Astrocyte (in vitro differentiated cells and primary cell): Measurements from ENCODE around the gene ARMH3. TPM values are rescaled to one million over a fixed set of nuclear protein-coding genes. Genes with fewer than 3 reads are reported as not detected.

Experiments
- DNase-seq: peaks from one replicate; pipeline ENCODE4 v3.0.0-alpha.2; 2010; ENCODE audit warnings: low read depth
- FAIRE-seq: peaks from 2 replicates; lab custom pipeline; 2011; peaks lifted over from hg19 to GRCh38; lab: Jason Lieb, UNC
- H2AFZ ChIP-seq: 2 replicates; pipeline ENCODE4 v1.6.0; 2012; ENCODE audit warnings: low read depth, low read length, inconsistent platforms
- H3K27ac ChIP-seq: 2 replicates; pipeline ENCODE4 v1.5.1; 2011; ENCODE audit warnings: low read depth, low read length, inconsistent platforms
- H3K27me3 ChIP-seq: 2 replicates; pipeline ENCODE4 v1.6.0; 2011; ENCODE audit warnings: low read length, inconsistent platforms; ENCODE audit not compliant: insufficient read depth
- H3K36me3 ChIP-seq: 2 replicates; pipeline ENCODE4 v1.5.1; 2011; ENCODE audit warnings: low read length, inconsistent platforms; ENCODE audit not compliant: insufficient read depth
- H3K4me1 ChIP-seq: 2 replicates; pipeline ENCODE4 v1.5.1; 2011; ENCODE audit warnings: low read length, inconsistent platforms; ENCODE audit not compliant: insufficient read depth
- H3K4me2 ChIP-seq: 2 replicates; pipeline ENCODE4 v1.6.0; 2012; ENCODE audit warnings: low read length, inconsistent platforms
- H3K4me3 ChIP-seq: 2 replicates; pipeline ENCODE4 v1.5.1; 2011; ENCODE audit warnings: low read depth, mild to moderate bottlenecking, low read length, inconsistent platforms; ENCODE audit not compliant: insufficient read depth
- H3K79me2 ChIP-seq: 2 replicates; pipeline ENCODE4 v1.6.0; 2012; ENCODE audit warnings: mild to moderate bottlenecking, low read length, inconsistent platforms; ENCODE audit not compliant: insufficient read depth
- H3K9ac ChIP-seq: 2 replicates; pipeline ENCODE4 v1.6.0; 2012; ENCODE audit warnings: mild to moderate bottlenecking, low read length, inconsistent platforms
- H3K9me3 ChIP-seq: 2 replicates; pipeline ENCODE4 v1.5.1; 2012; ENCODE audit warnings: low read depth, mild to moderate bottlenecking, low read length, inconsistent platforms; ENCODE audit not compliant: insufficient read depth
- H4K20me1 ChIP-seq: 2 replicates; pipeline ENCODE4 v1.6.0; 2012; ENCODE audit warnings: low read length, inconsistent platforms; ENCODE audit not compliant: insufficient read depth
- H3K27ac Mint-ChIP-seq: one replicate; pipeline ENCODE4 v1.8.0; 2021; ENCODE audit warnings: mild to moderate bottlenecking, mixed read lengths; ENCODE audit not compliant: unreplicated experiment
- H3K27me3 Mint-ChIP-seq: one replicate; pipeline ENCODE4 v1.8.0; 2021; ENCODE audit warnings: low read depth, mixed read lengths; ENCODE audit not compliant: unreplicated experiment
- H3K36me3 Mint-ChIP-seq: one replicate; pipeline ENCODE4 v1.8.0; 2021; ENCODE audit warnings: low read depth, mixed read lengths; ENCODE audit not compliant: unreplicated experiment
- H3K4me1 Mint-ChIP-seq: one replicate; pipeline ENCODE4 v1.8.0; 2021; ENCODE audit warnings: low read depth, mixed read lengths; ENCODE audit not compliant: unreplicated experiment
- H3K4me3 Mint-ChIP-seq: one replicate; pipeline ENCODE4 v1.8.0; 2021; ENCODE audit warnings: mild to moderate bottlenecking, moderate library complexity, mixed read lengths; ENCODE audit not compliant: unreplicated experiment
- H3K9me3 Mint-ChIP-seq: one replicate; pipeline ENCODE4 v1.8.0; 2021; ENCODE audit warnings: mild to moderate bottlenecking, mixed read lengths; ENCODE audit not compliant: unreplicated experiment
- CTCF ChIP-seq: IDR thresholded peaks from 2 replicates; pipeline ENCODE4 v1.5.1; 2011; ENCODE audit warnings: low read depth, mild to moderate bottlenecking, inconsistent platforms, low read length, moderate library complexity; ENCODE audit not compliant: insufficient read depth
- EZH2 ChIP-seq: IDR thresholded peaks from 2 replicates; pipeline ENCODE4 v1.6.1; 2012; ENCODE audit warnings: mild to moderate bottlenecking, low read length, inconsistent platforms; ENCODE audit not compliant: insufficient read depth
- total RNA-seq: library from RNA; stranded (reverse); gene quantifications from 2 replicates; pipeline ENCODE4 v1.2.1, GENCODE V29; 2021

The ARMH3 gene
- total RNA-seq, 1 donor from 2014 or later, result 22.6 TPM

GRCh38 chr10:101857802-101858476 is 198.0 kb downstream of the ARMH3 start:
- no peak overlapping the region for H3K27ac Mint-ChIP-seq
- Histone ChIP-seq H3K36me3 (no peaks in the 10 kb centered on the region), H2AFZ (no peak overlapping the region), H3K27me3 (no peaks in the 10 kb centered on the region), H3K27ac (no peak overlapping the region), H3K9ac (no peak overlapping the region), H4K20me1 (peaks cover 9% of the 10 kb centered on the region), H3K4me1 (no peaks in the 10 kb centered on the region), H3K4me2 (no peak overlapping the region), H3K9me3 (no peaks in the 10 kb centered on the region), H3K79me2 (no peaks in the 10 kb centered on the region), H3K4me3 (no peak overlapping the region)
- FAIRE-seq, result no peak
- peaks cover 7% of the 10 kb centered on the region for H3K9me3 Mint-ChIP-seq
- DNase-seq, result no peak
- H3K4me3 Mint-ChIP-seq, result no peak overlapping the region
- H3K36me3 Mint-ChIP-seq, result peaks cover 11% of the 10 kb centered on the region
- TF ChIP-seq EZH2 (no peak), CTCF (no peak)
- H3K4me1 Mint-ChIP-seq, result peaks cover 9% of the 10 kb centered on the region
- H3K27me3 Mint-ChIP-seq, result no peaks in the 10 kb centered on the region

GRCh38 chr10:101856626-101857025 is 199.3 kb downstream of the ARMH3 start:
- no peaks in the 10 kb centered on the region for H3K27me3 ChIP-seq
- no peak overlapping the region for H3K4me3 ChIP-seq
- H3K79me2 ChIP-seq, result no peaks in the 10 kb centered on the region
- no peaks in the 10 kb centered on the region for H3K4me1 ChIP-seq
- TF ChIP-seq CTCF (no peak), EZH2 (no peak)
- no peaks in the 10 kb centered on the region for H3K9me3 ChIP-seq
- Mint-ChIP-seq H3K27me3 (no peaks in the 10 kb centered on the region), H3K36me3 (peaks cover 11% of the 10 kb centered on the region), H3K4me1 (peaks cover 9% of the 10 kb centered on the region), H3K27ac (no peak overlapping the region), H3K4me3 (no peak overlapping the region), H3K9me3 (peaks cover 7% of the 10 kb centered on the region)
- FAIRE-seq (no peak), DNase-seq (no peak)
- no peak overlapping the region for H3K27ac ChIP-seq
- no peak overlapping the region for H3K4me2 ChIP-seq
- peaks cover 16% of the 10 kb centered on the region for H4K20me1 ChIP-seq
- H3K36me3 ChIP-seq, result no peaks in the 10 kb centered on the region
- H2AFZ ChIP-seq, result no peak overlapping the region
- H3K9ac ChIP-seq, result no peak overlapping the region

- no peak overlapping the region for H3K27ac ChIP-seq
- no peak overlapping the region for H3K27ac Mint-ChIP-seq
- no peaks in the 10 kb centered on the region for H3K9me3 Mint-ChIP-seq
- no peaks in the 10 kb centered on the region for H3K9me3 ChIP-seq
- no peak overlapping the region for H3K9ac ChIP-seq
- no peak overlapping the region for H3K4me2 ChIP-seq
- H2AFZ ChIP-seq, result no peak overlapping the region
- no peaks in the 10 kb centered on the region for H3K36me3 ChIP-seq
- DNase-seq, result peak; percentile 48
- H3K4me1 ChIP-seq, result no peaks in the 10 kb centered on the region
- no peak overlapping the region for H3K4me3 Mint-ChIP-seq
- H3K4me3 ChIP-seq, result no peak overlapping the region
- no peak for FAIRE-seq
- no peaks in the 10 kb centered on the region for H3K27me3 Mint-ChIP-seq
- peaks cover 15% of the 10 kb centered on the region for H3K36me3 Mint-ChIP-seq
- peaks cover 42% of the 10 kb centered on the region for H4K20me1 ChIP-seq
- no peaks in the 10 kb centered on the region for H3K79me2 ChIP-seq
- TF ChIP-seq CTCF (no peak), EZH2 (no peak)
- no peaks in the 10 kb centered on the region for H3K27me3 ChIP-seq
- peaks cover 11% of the 10 kb centered on the region for H3K4me1 Mint-ChIP-seq
Observed at GRCh38 chr10:101851411-101852116, 204.4 kb downstream of the ARMH3 start.
